CD4-positive, alpha-beta T cell treated with Interleukin-10 for 1 hour (primary cell): Measurements from ENCODE around the gene CDKAL1.
"Not testable (repeated sequence)": the region's sequence is repeated elsewhere in the genome, so short reads cannot be mapped to it uniquely, and the experiment has no call there.

Experiments used
- DNase-seq: peaks from one replicate; pipeline ENCODE4 v3.0.0-alpha.2; 2020

The CDKAL1 gene

GRCh38 chr6:21240709-21241108, 706.5 kb downstream of the CDKAL1 start:
- no peak for DNase-seq

GRCh38 chr6:21241231-21242130, 707.2 kb downstream of the CDKAL1 start:
- no peak for DNase-seq

- DNase-seq = no peak
These were observed 710.7 kb downstream of the CDKAL1 start for GRCh38 chr6:21244897-21245470.

- DNase-seq = no peak
These were observed 711.2 kb downstream of the CDKAL1 start for GRCh38 chr6:21245488-21245887.

GRCh38 chr6:21246075-21246474, 711.8 kb downstream of the CDKAL1 start:
- DNase-seq = no peak

GRCh38 chr6:21254460-21254859, 720.2 kb downstream of the CDKAL1 start:
- not testable (repeated sequence) for DNase-seq

- DNase-seq = no peak
These were observed 721.9 kb downstream of the CDKAL1 start for GRCh38 chr6:21256197-21256596.

- no peak for DNase-seq
These were observed 722.9 kb downstream of the CDKAL1 start for GRCh38 chr6:21257125-21257524.

- no peak for DNase-seq
These were observed 724.4 kb downstream of the CDKAL1 start for GRCh38 chr6:21258665-21259064.

- DNase-seq = no peak
These were observed 725.4 kb downstream of the CDKAL1 start for GRCh38 chr6:21259660-21260059.

- DNase-seq = no peak
These were observed 728.2 kb downstream of the CDKAL1 start for GRCh38 chr6:21262504-21262903.

- no peak for DNase-seq
These were observed 729.5 kb downstream of the CDKAL1 start for GRCh38 chr6:21263531-21264287.

GRCh38 chr6:21264288-21265033, 730.2 kb downstream of the CDKAL1 start:
- no peak for DNase-seq

GRCh38 chr6:21265034-21265729, 730.9 kb downstream of the CDKAL1 start:
- DNase-seq = no peak

GRCh38 chr6:21265730-21266044, 731.4 kb downstream of the CDKAL1 start:
- no peak for DNase-seq

GRCh38 chr6:21270636-21271201, 736.5 kb downstream of the CDKAL1 start:
- DNase-seq = no peak

GRCh38 chr6:21271428-21272155, 737.3 kb downstream of the CDKAL1 start:
- DNase-seq = no peak

GRCh38 chr6:21273451-21273850, 739.2 kb downstream of the CDKAL1 start:
- no peak for DNase-seq

GRCh38 chr6:21274851-21275250, 740.6 kb downstream of the CDKAL1 start:
- no peak for DNase-seq

- DNase-seq = no peak
These were observed 743.5 kb downstream of the CDKAL1 start for GRCh38 chr6:21277601-21278374.

GRCh38 chr6:21278375-21278745, 744.1 kb downstream of the CDKAL1 start:
- DNase-seq = no peak
